GM12878 (cell line): Measurements from ENCODE around the gene ACTL7A. TPM values are rescaled to one million over a fixed set of nuclear protein-coding genes. Genes with fewer than 3 reads are reported as not detected.

ENCODE experiments used
- ATAC-seq: fragments of 200-7000 bp; cut with Tn5 transposase; 3 replicates; pipeline ENCODE4 v1.9.1; 2020; ENCODE audit warnings: mild to moderate bottlenecking, moderate library complexity
- BruUV-seq: library from RNA; stranded (reverse); fragments of 400-500 nt; replicated peaks from 2 replicates; lab custom pipeline; 2021; lab: Mats Ljungman, UMichigan
- CTCF ChIA-PET: fragments of 300-600 bp; sonication (Branson Sonifier 250); formaldehyde crosslinking; extraction: SDS; loops from one replicate; lab custom pipeline; 2021; ENCODE audit warnings: inconsistent platforms; lab: Yijun Ruan, JAX
- POLR2A ChIA-PET: fragments of 350-600 bp; formaldehyde crosslinking; extraction: SDS; loops from one replicate; lab custom pipeline; 2021; ENCODE audit warnings: inconsistent platforms; lab: Charles Lee
- RAD21 ChIA-PET: fragments of 300-600 bp; sonication (Branson Sonifier 250); formaldehyde crosslinking; loops from one replicate; lab custom pipeline; 2023; ENCODE audit warnings: antibody characterized with exemption; ENCODE audit not compliant: unreplicated experiment; lab: Charles Lee
- SMC1A ChIA-PET: fragments of 300-600 bp; sonication (Branson Sonifier 250); formaldehyde crosslinking; loops from one replicate; lab custom pipeline; 2023; ENCODE audit not compliant: unreplicated experiment, uncharacterized antibody; lab: Charles Lee
- DNase-seq: peaks from one replicate; pipeline ENCODE4 v3.0.0-alpha.2; 2011; ENCODE audit warnings: low read depth, low spot score
- FAIRE-seq: peaks from 3 replicates; lab custom pipeline; 2011; peaks lifted over from hg19 to GRCh38; lab: Jason Lieb, UNC
- H2AFZ ChIP-seq: 2 replicates; pipeline ENCODE4 v1.6.0; 2011; ENCODE audit warnings: low read depth, low read length, control low read depth; ENCODE audit not compliant: control insufficient read depth
- H3K27ac ChIP-seq: 2 replicates; pipeline ENCODE4 v1.5.1; 2011; ENCODE audit warnings: control low read depth; ENCODE audit not compliant: control insufficient read depth, insufficient read depth
- H3K27me3 ChIP-seq, 2 experiments: replicated peaks in 1 of 2; 2 replicates each; pipeline versions ENCODE4 v1.6.0 to v1.6.1; 2011; ENCODE audit warnings: low read length in 1 of 2; ENCODE audit not compliant: control insufficient read depth in 2 of 2, insufficient read depth in 2 of 2
- H3K36me3 ChIP-seq, 2 experiments: 2 replicates each; pipeline ENCODE4 v1.5.1; 2011; ENCODE audit warnings: low read length in 1 of 2; ENCODE audit not compliant: control insufficient read depth in 2 of 2, insufficient read depth in 2 of 2
- H3K4me1 ChIP-seq: 2 replicates; pipeline ENCODE4 v1.6.1; 2011; ENCODE audit warnings: mild to moderate bottlenecking, low read length, moderate library complexity, mixed read lengths; ENCODE audit not compliant: control insufficient read depth, insufficient read depth
- H3K4me2 ChIP-seq: 2 replicates; pipeline ENCODE4 v1.6.0; 2011; ENCODE audit warnings: control low read depth; ENCODE audit not compliant: control insufficient read depth, insufficient read depth
- H3K4me3 ChIP-seq: fragments of 200-600 bp; sonication (generic); 2 replicates; pipeline ENCODE4 v1.5.1; 2016
- H3K79me2 ChIP-seq: 2 replicates; pipeline ENCODE4 v1.6.0; 2011; ENCODE audit warnings: low read length; ENCODE audit not compliant: control insufficient read depth, insufficient read depth
- H3K9ac ChIP-seq: 2 replicates; pipeline ENCODE4 v1.8.0; 2011; ENCODE audit warnings: low read length, control low read depth, mixed read lengths; ENCODE audit not compliant: control insufficient read depth, insufficient read depth
- H3K9me3 ChIP-seq: replicated peaks from 3 replicates; pipeline ENCODE4 v1.5.1; 2011; ENCODE audit warnings: mild to moderate bottlenecking, low read length; ENCODE audit not compliant: control insufficient read depth, insufficient read depth
- H4K20me1 ChIP-seq: 2 replicates; pipeline ENCODE4 v1.6.0; 2011; ENCODE audit not compliant: control insufficient read depth, insufficient read depth
- NFYA ChIP-seq: IDR thresholded peaks from 2 replicates; pipeline ENCODE4 v1.6.1; 2011; ENCODE audit warnings: low read depth, mild to moderate bottlenecking, low read length, improper control_type of control experiment, borderline replicate concordance
- RB1 ChIP-seq: fragments of 450-650 bp; formaldehyde crosslinking; IDR thresholded peaks from 2 replicates; pipeline ENCODE4 v1.6.1; 2017; ENCODE audit warnings: mild to moderate bottlenecking, borderline replicate concordance
- RUNX3 ChIP-seq: IDR thresholded peaks from 2 replicates; pipeline ENCODE4 v1.6.1; 2012; ENCODE audit warnings: low read length, inconsistent platforms
- ZNF592 ChIP-seq: fragments of 450-650 bp; IDR thresholded peaks from 2 replicates; pipeline ENCODE4 v1.6.1; 2017; ENCODE audit warnings: mild to moderate bottlenecking, moderate library complexity
- WGBS: methylation state at CpG from one replicate; pipeline ENCODE4 v1.1.6; 2016; ENCODE audit warnings: low lambda C conversion rate; ENCODE audit not compliant: insufficient replicate concordance, insufficient coverage; ENCODE audit errors: missing lambda C conversion rate; 5-methylcytosine and 5-hydroxymethylcytosine counted together
- in situ Hi-C: fragments of 300-500 bp; cut with MboI; formaldehyde crosslinking; loops from 9 replicates; pipeline ENCODE4 v1.14.3; 2018; ENCODE audit warnings: mixed read lengths
- intact Hi-C: fragments of 100-400 bp; cut with micrococcal nuclease; formaldehyde crosslinking; loops from one replicate; pipeline ENCODE4 v1.14.2; 2022; ENCODE audit not compliant: unreplicated experiment
- polyA plus RNA-seq, 11 experiments: library from polyadenylated mRNA; depleted of rRNA in 4 of 11; unstranded in 6 of 11; stranded (reverse) in 5 of 11; fragments of >200 nt; fragmentation: Nextera tagmentation in 4 of 11; fragmentation: Illumina TruSeq in 1 of 11; extraction: Ambion mirVana in 4 of 11; extraction: Trizol in 1 of 11; gene quantifications; 1 replicate in 1 of 11; 2 replicates in 10 of 11; pipeline versions ENCODE4 v1.2.1 to v1.2.3, GENCODE V29; 2011 to 2016; ENCODE audit warnings: inconsistent platforms in 2 of 11, missing spikeins in 2 of 11, low read depth in 1 of 11
- total RNA-seq, 4 experiments: library from RNA; depleted of rRNA in 3 of 4; stranded (reverse); fragments of >200 nt in 3 of 4; fragmentation: Illumina TruSeq in 1 of 4; extraction: Trizol in 1 of 4; gene quantifications; 2 replicates each; pipeline versions ENCODE4 v1.2.1 to v1.2.3, GENCODE V29; 2013 to 2021

ACTL7A gene
- total and polyA plus RNA-seq, 10 of the 15 experiments (the other 5 are each of a cell fraction or from before 2014, with no cell fraction given), result not detected

DNA sequence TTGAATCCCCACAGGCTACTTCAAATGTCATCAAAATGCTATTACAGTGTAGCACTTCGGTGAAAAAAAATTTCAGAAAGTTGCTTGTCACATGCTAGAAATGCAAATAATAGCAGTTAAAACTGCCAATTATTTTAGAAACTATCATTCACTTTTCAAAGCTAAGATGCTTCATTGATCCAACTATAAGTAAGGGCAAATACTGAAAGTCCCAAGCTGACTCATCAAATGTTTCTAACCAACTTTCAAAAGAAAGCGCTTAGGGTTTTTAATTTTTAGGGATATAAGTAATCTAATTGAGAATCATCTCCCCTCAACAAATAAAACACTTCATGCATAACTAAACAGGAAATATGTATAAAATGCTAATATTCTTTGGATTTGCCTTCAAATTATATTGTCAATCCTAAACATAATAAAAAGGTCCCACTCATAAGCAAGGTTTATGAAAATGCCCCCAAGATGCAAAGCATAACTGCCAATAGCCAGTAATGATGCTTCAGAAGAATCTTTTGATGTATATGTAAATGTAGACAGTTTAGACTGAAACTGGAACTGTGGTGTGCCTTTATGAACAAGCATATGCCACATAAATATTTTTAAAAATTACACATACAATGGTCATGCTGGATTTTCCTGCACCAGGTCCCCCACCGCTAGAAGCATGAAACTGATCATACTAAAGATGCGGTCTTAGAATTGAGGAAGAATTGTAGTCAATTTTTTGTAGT is 12.2 kb downstream of the ACTL7A start:
- no peak overlapping the region for H3K4me3 ChIP-seq
- intact Hi-C loops (no loop called here), in situ Hi-C loops (no loop called here)
- no peaks in the 10 kb centered on the region for H3K27me3 ChIP-seq
- ChIA-PET POLR2A (no interaction called here), SMC1A (interaction anchor here (0.9 kb wide), 1 partner anchor 12 kb away, joined by 3 read pairs; no protein-coding TSS in a partner anchor), RAD21 (no interaction called here), CTCF (interaction anchor here (0.7 kb wide), 2 partner anchors 13 to 548 kb away, joined by 3 read pairs; no protein-coding TSS in a partner anchor)
- no peak for FAIRE-seq
- H3K9ac ChIP-seq, result no peak overlapping the region
- no peaks in the 10 kb centered on the region for H4K20me1 ChIP-seq
- H3K9me3 ChIP-seq, result no peaks in the 10 kb centered on the region
- no peak overlapping the region for H3K4me2 ChIP-seq
- no peaks in the 10 kb centered on the region for H3K4me1 ChIP-seq
- H3K36me3 ChIP-seq, result peaks cover 3 to 17% of the 10 kb centered on the region in 2 experiments
- 7% methylated on average over 4 of the region's 4 CpGs for WGBS
- TF ChIP-seq NFYA (no peak), RUNX3 (peak; percentile 48; the same call in 1 of the 2 replicates), RB1 (no peak), ZNF592 (no peak)
- BruUV-seq, result no TSS peak
- H2AFZ ChIP-seq, result no peak overlapping the region
- ATAC-seq, result peak; percentile 27; the same call in 1 of the 3 replicates
- no peaks in the 10 kb centered on the region for H3K79me2 ChIP-seq
- DNase-seq, result no peak
- no peak overlapping the region for H3K27ac ChIP-seq
